AG09309 (cell line): ENCODE data around the gene C4orf51.

Source experiments
- DNase-seq: peaks from one replicate; pipeline ENCODE4 v3.0.0-alpha.2; 2010; ENCODE audit warnings: low read depth
- H3K4me3 ChIP-seq: 2 replicates; pipeline ENCODE4 v1.5.1; 2011; ENCODE audit warnings: mild to moderate bottlenecking, low read depth, low read length, moderate library complexity; ENCODE audit not compliant: control insufficient read depth
- TF ChIP-seq, protein P1 (sequence below): IDR thresholded peaks from 2 replicates; pipeline ENCODE4 v1.5.1; 2011; ENCODE audit warnings: mild to moderate bottlenecking, low read depth, low read length, inconsistent platforms; ENCODE audit not compliant: insufficient read depth, control insufficient read depth; ENCODE audit errors: missing control alignments

C4orf51 gene

DNA sequence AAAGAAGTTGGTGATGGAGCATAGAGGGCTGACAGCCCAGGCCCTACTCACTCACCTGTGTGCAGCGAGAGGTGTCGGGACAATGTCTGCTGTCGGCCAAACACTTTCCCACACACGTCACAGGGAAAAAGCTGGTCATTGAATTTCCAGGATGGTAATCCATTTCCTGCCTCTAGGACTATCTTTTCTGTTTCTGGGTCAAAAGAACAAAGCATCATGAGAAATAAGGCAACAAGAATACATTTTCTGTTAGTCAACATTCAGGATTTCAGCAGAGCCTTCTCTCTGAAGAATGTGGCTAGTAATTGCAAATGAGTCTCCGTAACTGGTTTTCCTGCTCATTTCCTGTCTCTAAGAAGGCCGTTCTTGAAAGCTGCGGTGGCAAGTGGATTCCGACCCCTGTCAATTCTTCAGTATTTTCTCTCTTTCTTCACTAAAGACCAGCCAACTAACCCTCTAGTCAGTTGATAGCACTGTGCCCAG lies 99.4 kb downstream of the C4orf51 start:
- TF ChIP-seq, protein P1, sequence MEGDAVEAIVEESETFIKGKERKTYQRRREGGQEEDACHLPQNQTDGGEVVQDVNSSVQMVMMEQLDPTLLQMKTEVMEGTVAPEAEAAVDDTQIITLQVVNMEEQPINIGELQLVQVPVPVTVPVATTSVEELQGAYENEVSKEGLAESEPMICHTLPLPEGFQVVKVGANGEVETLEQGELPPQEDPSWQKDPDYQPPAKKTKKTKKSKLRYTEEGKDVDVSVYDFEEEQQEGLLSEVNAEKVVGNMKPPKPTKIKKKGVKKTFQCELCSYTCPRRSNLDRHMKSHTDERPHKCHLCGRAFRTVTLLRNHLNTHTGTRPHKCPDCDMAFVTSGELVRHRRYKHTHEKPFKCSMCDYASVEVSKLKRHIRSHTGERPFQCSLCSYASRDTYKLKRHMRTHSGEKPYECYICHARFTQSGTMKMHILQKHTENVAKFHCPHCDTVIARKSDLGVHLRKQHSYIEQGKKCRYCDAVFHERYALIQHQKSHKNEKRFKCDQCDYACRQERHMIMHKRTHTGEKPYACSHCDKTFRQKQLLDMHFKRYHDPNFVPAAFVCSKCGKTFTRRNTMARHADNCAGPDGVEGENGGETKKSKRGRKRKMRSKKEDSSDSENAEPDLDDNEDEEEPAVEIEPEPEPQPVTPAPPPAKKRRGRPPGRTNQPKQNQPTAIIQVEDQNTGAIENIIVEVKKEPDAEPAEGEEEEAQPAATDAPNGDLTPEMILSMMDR: no peak
- no peak overlapping the region for H3K4me3 ChIP-seq
- no peak for DNase-seq

DNA sequence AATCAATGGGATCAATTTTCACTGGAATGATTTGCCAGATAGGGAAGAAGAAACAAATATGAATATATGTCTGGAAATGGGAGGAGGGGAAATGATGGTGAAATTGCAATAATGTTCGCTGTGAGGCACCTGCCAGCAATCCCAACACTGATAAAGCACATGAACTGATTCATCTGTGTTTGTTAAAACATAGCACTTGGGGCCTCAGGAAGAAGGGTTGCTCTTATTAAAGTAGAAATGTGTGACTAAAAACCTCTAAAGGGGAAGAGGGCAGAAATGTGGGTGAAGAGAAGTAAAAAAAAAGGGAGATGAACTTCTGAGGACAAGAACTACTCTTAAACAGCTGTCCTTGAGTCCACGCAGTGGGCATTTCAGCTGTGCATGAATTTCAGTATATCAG lies 101.4 kb downstream of the C4orf51 start:
- H3K4me3 ChIP-seq: no peak overlapping the region
- DNase-seq: no peak
- TF ChIP-seq, protein P1: no peak
